ENCODE data around the gene NPVF. TPM values are rescaled to one million over a fixed set of nuclear protein-coding genes. Genes with fewer than 3 reads are reported as not detected.

The NPVF gene
- total and polyA plus RNA-seq, 2 of the 8 experiments (the other 6 are each of a cell fraction or from before 2014, with no cell fraction given): not detected

GRCh38 chr7:25222666-25223065, 5.6 kb downstream of the NPVF start (continued):
- TF ChIP-seq GABPA (IDR thresholded peaks at IDR 0.05; ENCODE audit: borderline replicate concordance, insufficient read depth, low read length) (no peak), RXRA (IDR thresholded peaks at IDR 0.05; ENCODE audit: insufficient read depth, low read depth, low read length) (no peak), TEAD4 (IDR thresholded peaks at IDR 0.05; ENCODE audit: low read depth, low read length) (no peak), CHD2 (IDR thresholded peaks at IDR 0.05; ENCODE audit: low read length) (no peak), SRF (IDR thresholded peaks at IDR 0.05; ENCODE audit: low read depth, low read length) (no peak), RAD21 (IDR thresholded peaks at IDR 0.05 in 1 of 2, conservative IDR thresholded peaks at IDR 0.05 in 1 of 2; ENCODE audit: low read depth in 2 of 2, low read length in 2 of 2) (no peak)

All from H1 (cell line).